IMR-90 (cell line): ENCODE data around the gene CTRL. TPM values are rescaled to one million over a fixed set of nuclear protein-coding genes. Genes with fewer than 3 reads are reported as not detected.

Source experiments
- ATAC-seq: fragments of 200-7000 bp; cut with Tn5 transposase; 2 replicates; pipeline ENCODE4 v1.9.1; 2020; ENCODE audit warnings: low read depth, mild to moderate bottlenecking, moderate library complexity
- BruUV-seq: library from RNA; stranded (reverse); fragments of 400-500 nt; replicated peaks from 2 replicates; lab custom pipeline; 2021; lab: Mats Ljungman, UMichigan
- CTCF ChIA-PET: fragments of 300-600 bp; formaldehyde crosslinking; extraction: SDS; loops from one replicate; lab custom pipeline; 2021; ENCODE audit warnings: antibody characterized with exemption; lab: Yijun Ruan, JAX
- POLR2A ChIA-PET: fragments of 300-600 bp; sonication (Branson Sonifier 250); formaldehyde crosslinking; loops from one replicate; lab custom pipeline; 2022; ENCODE audit warnings: antibody characterized with exemption; ENCODE audit not compliant: unreplicated experiment; lab: Charles Lee
- DNase-seq: peaks from one replicate; pipeline ENCODE4 v3.0.0; 2013
- H2AFZ ChIP-seq: replicated peaks from 2 replicates; pipeline ENCODE3; 2013; ENCODE audit warnings: low read length, mild to moderate bottlenecking; ENCODE audit not compliant: poor library complexity
- H2AK5ac ChIP-seq: 2 replicates; pipeline ENCODE4 v1.6.1; 2013; ENCODE audit warnings: low read depth, low read length, inconsistent platforms
- H2AK9ac ChIP-seq: replicated peaks from 2 replicates; pipeline ENCODE3; 2013; ENCODE audit warnings: mild to moderate bottlenecking, low read depth, low read length, moderate library complexity; ENCODE audit not compliant: poor library complexity
- H2BK120ac ChIP-seq: 2 replicates; pipeline ENCODE4 v1.6.1; 2013; ENCODE audit warnings: low read depth, low read length, inconsistent platforms
- H2BK15ac ChIP-seq: 3 replicates; pipeline ENCODE4 v1.6.1; 2013; ENCODE audit warnings: low read depth, low read length, inconsistent platforms
- H2BK20ac ChIP-seq: 2 replicates; pipeline ENCODE4 v1.6.1; 2013; ENCODE audit warnings: low read depth, mild to moderate bottlenecking, inconsistent platforms, low read length, moderate library complexity
- H2BK5ac ChIP-seq: 2 replicates; pipeline ENCODE4 v1.6.1; 2013; ENCODE audit warnings: mild to moderate bottlenecking, low read depth, low read length, inconsistent platforms; ENCODE audit not compliant: poor library complexity, severe bottlenecking
- H3K14ac ChIP-seq: replicated peaks from 2 replicates; pipeline ENCODE4 v1.6.1; 2013; ENCODE audit warnings: low read depth, low read length, inconsistent platforms
- H3K18ac ChIP-seq: 2 replicates; pipeline ENCODE4 v1.6.1; 2013; ENCODE audit warnings: low read depth, low read length, control low read depth
- H3K23ac ChIP-seq: 2 replicates; pipeline ENCODE4 v1.6.1; 2013; ENCODE audit warnings: low read depth, low read length, inconsistent platforms
- H3K27ac ChIP-seq: 2 replicates; pipeline ENCODE4 v1.5.1; 2013; ENCODE audit warnings: mild to moderate bottlenecking, control low read depth, low read length; ENCODE audit not compliant: insufficient read depth
- H3K27me3 ChIP-seq: 2 replicates; pipeline ENCODE4 v1.6.1; 2013; ENCODE audit warnings: low read length; ENCODE audit not compliant: control insufficient read depth, insufficient read depth
- H3K36me3 ChIP-seq: 2 replicates; pipeline ENCODE4 v1.6.1; 2013; ENCODE audit warnings: low read length, mixed read lengths; ENCODE audit not compliant: control insufficient read depth, insufficient read depth
- H3K4ac ChIP-seq: 2 replicates; pipeline ENCODE4 v1.6.1; 2013; ENCODE audit warnings: low read depth, low read length, inconsistent platforms
- H3K4me1 ChIP-seq: 2 replicates; pipeline ENCODE4 v1.6.1; 2013; ENCODE audit warnings: low read length, mixed read lengths; ENCODE audit not compliant: control insufficient read depth, insufficient read depth
- H3K4me2 ChIP-seq: 2 replicates; pipeline ENCODE4 v1.6.1; 2013; ENCODE audit warnings: low read depth, mild to moderate bottlenecking, control low read depth, low read length, moderate library complexity
- H3K4me3 ChIP-seq: 2 replicates; pipeline ENCODE4 v1.5.1; 2013; ENCODE audit warnings: low read depth, mild to moderate bottlenecking, control low read depth, low read length, moderate library complexity; ENCODE audit not compliant: insufficient read depth
- H3K56ac ChIP-seq: 2 replicates; pipeline ENCODE4 v1.6.1; 2013; ENCODE audit warnings: low read length, inconsistent platforms; ENCODE audit not compliant: insufficient read depth; ENCODE audit errors: extremely low read depth
- H3K79me1 ChIP-seq, 2 experiments: 2 replicates each; pipeline ENCODE4 v1.6.1; 2013; ENCODE audit warnings: low read length in 2 of 2, inconsistent platforms in 1 of 2, low read depth in 1 of 2
- H3K9ac ChIP-seq: 2 replicates; pipeline ENCODE4 v1.6.1; 2013; ENCODE audit warnings: low read depth, low read length, control low read depth
- H3K9me1 ChIP-seq: 2 replicates; pipeline ENCODE4 v1.6.1; 2013; ENCODE audit warnings: low read length, inconsistent platforms; ENCODE audit not compliant: insufficient read depth
- H3K9me3 ChIP-seq: 2 replicates; pipeline ENCODE4 v1.6.1; 2013; ENCODE audit warnings: low read length; ENCODE audit not compliant: control insufficient read depth, insufficient read depth
- H4K20me1 ChIP-seq: 2 replicates; pipeline ENCODE4 v1.6.1; 2013; ENCODE audit warnings: low read length, inconsistent platforms; ENCODE audit not compliant: insufficient read depth
- H4K5ac ChIP-seq: 2 replicates; pipeline ENCODE4 v1.6.1; 2013; ENCODE audit warnings: mild to moderate bottlenecking, low read depth, low read length, control low read depth
- H4K8ac ChIP-seq, 2 experiments: 2 replicates each; pipeline ENCODE4 v1.6.1; 2013; ENCODE audit warnings: low read depth in 2 of 2, low read length in 2 of 2, control low read depth in 1 of 2, inconsistent platforms in 1 of 2
- H4K91ac ChIP-seq: 2 replicates; pipeline ENCODE4 v1.6.1; 2013; ENCODE audit warnings: low read depth, low read length, inconsistent platforms; ENCODE audit not compliant: insufficient read depth
- BHLHE40 ChIP-seq: fragments of 150-350 bp; IDR thresholded peaks from 2 replicates; pipeline ENCODE4 v1.6.1; 2016; ENCODE audit warnings: mild to moderate bottlenecking, low read depth, low read length
- CHD1 ChIP-seq: IDR thresholded peaks from 2 replicates; pipeline ENCODE4 v1.6.1; 2012; ENCODE audit warnings: low read depth, low read length, improper control_type of control experiment
- CTCF ChIP-seq: conservative IDR thresholded peaks from 2 replicates; pipeline ENCODE4 v1.5.1; 2012; ENCODE audit warnings: mild to moderate bottlenecking, low read depth, low read length, improper control_type of control experiment
- MAZ ChIP-seq: IDR thresholded peaks from 2 replicates; pipeline ENCODE4 v1.6.1; 2012; ENCODE audit warnings: low read depth, mild to moderate bottlenecking, low read length, improper control_type of control experiment, moderate library complexity, borderline replicate concordance
- SMC3 ChIP-seq: fragments of 150-350 bp; IDR thresholded peaks from 2 replicates; pipeline ENCODE4 v1.6.1; 2016; ENCODE audit warnings: low read depth, mild to moderate bottlenecking, antibody characterized with exemption, low read length, moderate library complexity
- WGBS, 2 experiments: methylation state at CpG; one replicate each; pipeline versions ENCODE4 v1.1.5 to v1.1.7; 2013; ENCODE audit warnings: missing lambda C conversion rate in 2 of 2; ENCODE audit not compliant: insufficient read length in 1 of 2; ENCODE audit errors: extremely low coverage in 2 of 2; 5-methylcytosine and 5-hydroxymethylcytosine counted together
- dilution Hi-C: fragments of 300-500 bp; cut with HindIII; formaldehyde crosslinking; loops from one replicate; pipeline ENCODE4 v1.14.3; 2018; ENCODE audit warnings: low sequenced_read_pairs; ENCODE audit not compliant: unreplicated experiment
- in situ Hi-C: fragments of 300-500 bp; cut with MboI; formaldehyde crosslinking; loops from 3 replicates; pipeline ENCODE4 v1.14.3; 2019; ENCODE audit warnings: low sequenced_read_pairs, inconsistent platforms, mixed read lengths
- intact Hi-C: fragments of 100-400 bp; cut with micrococcal nuclease; formaldehyde crosslinking; loops from 2 replicates; pipeline ENCODE4 v1.10.0; 2022
- polyA plus RNA-seq, 3 experiments: library from polyadenylated mRNA; depleted of rRNA; stranded (reverse); fragments of >200 nt; gene quantifications; 2 replicates each; pipeline ENCODE4 v1.2.3, GENCODE V29; 2012; ENCODE audit warnings: low replicate concordance in 1 of 3
- total RNA-seq: library from RNA; depleted of rRNA; stranded (reverse); fragments of >200 nt; gene quantifications from 2 replicates; pipeline ENCODE4 v1.2.3, GENCODE V29; 2012

CTRL gene
- total and polyA plus RNA-seq, 2 of the 4 experiments (the other 2 are of a cell fraction): 0.18 to 1.1 TPM

- no peak overlapping the region for H3K4me2 ChIP-seq
- H4K8ac ChIP-seq: no peak overlapping the region
- no peaks in the 10 kb centered on the region; the same call in 1 of the 2 replicates for H4K20me1 ChIP-seq
- DNase-seq: no peak
- no peak for ATAC-seq
- CTCF ChIA-PET: no interaction called here
- no peak overlapping the region for H2AFZ ChIP-seq
- no peak overlapping the region for H2BK15ac ChIP-seq
- no peaks in the 10 kb centered on the region for H3K4me1 ChIP-seq
- H3K9ac ChIP-seq: no peak overlapping the region
- POLR2A ChIA-PET: no interaction called here
- no peak overlapping the region for H3K23ac ChIP-seq
- no peak overlapping the region for H2BK120ac ChIP-seq
- no peak overlapping the region for H3K4ac ChIP-seq
- no peak overlapping the region for H4K5ac ChIP-seq
- H3K27me3 ChIP-seq: peaks cover 29% of the 10 kb centered on the region
- dilution Hi-C loops: no loop called here
- no peak overlapping the region for H3K14ac ChIP-seq
- H3K9me1 ChIP-seq: no peaks in the 10 kb centered on the region
- in situ Hi-C loops: no loop called here
- no peak overlapping the region for H2BK20ac ChIP-seq
- no TSS peak for BruUV-seq
- no peaks in the 10 kb centered on the region for H3K79me1 ChIP-seq
- H3K18ac ChIP-seq: no peak overlapping the region
- no peak overlapping the region for H3K4me3 ChIP-seq
- H2AK5ac ChIP-seq: no peak overlapping the region
- H4K91ac ChIP-seq: no peak overlapping the region
- H2AK9ac ChIP-seq: no peak overlapping the region
- H2BK5ac ChIP-seq: no peak overlapping the region
- H3K56ac ChIP-seq: no peak overlapping the region
- WGBS, 2 experiments: 83% methylated on average over 2 of the region's 2 CpGs; no CpG with 5 or more reads in 1 of the 2 experiments
- H3K27ac ChIP-seq: no peak overlapping the region
- intact Hi-C loops: no loop called here
- TF ChIP-seq SMC3 (no peak), BHLHE40 (no peak), CHD1 (no peak), MAZ (no peak), CTCF (no peak)
- H3K9me3 ChIP-seq: no peaks in the 10 kb centered on the region
- no peaks in the 10 kb centered on the region for H3K36me3 ChIP-seq
These were observed 44.5 kb upstream of the CTRL start for GRCh38 chr16:67976205-67976604.
